ENCODE results near the gene CMTR1. TPM values are rescaled to one million over a fixed set of nuclear protein-coding genes. Genes with fewer than 3 reads are reported as not detected.

CMTR1 gene
- total and polyA plus RNA-seq, 10 of the 15 experiments (the other 5 are each of a cell fraction or from before 2014, with no cell fraction given), result 2.7 to 67.0 (median 46.2) TPM

GRCh38 chr6:37516076-37516919 lies 83.3 kb downstream of the CMTR1 start (continued):
- no peak for TF ChIP-seq CEBPZ (IDR thresholded peaks at IDR 0.05; ENCODE audit: low read depth, low read length)
- TF ChIP-seq USF1 (IDR thresholded peaks at IDR 0.05; ENCODE audit: borderline replicate concordance, extremely low read length, insufficient read depth, low read depth, low read length), result peak; percentile 92
- no peak for TF ChIP-seq TCF7 (IDR thresholded peaks at IDR 0.05; ENCODE audit: borderline replicate concordance)
- no peak for TF ChIP-seq ESRRA (IDR thresholded peaks at IDR 0.05; ENCODE audit: low read length)
- no peak for TF ChIP-seq NRF1 (conservative IDR thresholded peaks at IDR 0.05; ENCODE audit: low read depth, low read length)
- 0 out of 3 replicates have a peak, but pooled peaks have one; percentile 10 for TF ChIP-seq POU2F2 (IDR thresholded peaks at IDR 0.05; ENCODE audit: borderline replicate concordance, low read depth, low read length)
- no peak for TF ChIP-seq YY1 (IDR thresholded peaks at IDR 0.05; ENCODE audit: low read depth, low read length)
- peak; percentile 53; the same call in 1 of the 2 replicates for TF ChIP-seq HDGF (IDR thresholded peaks at IDR 0.05)
- TF ChIP-seq NR2C2 (IDR thresholded peaks at IDR 0.05; ENCODE audit: borderline replicate concordance, control insufficient read depth, insufficient read length, low read depth), result no peak
- TF ChIP-seq ZBTB40 (IDR thresholded peaks at IDR 0.05; ENCODE audit: borderline replicate concordance), result 0 out of 2 replicates have a peak, but pooled peaks have one; percentile 1
- peak; percentile 37; the same call in 1 of the 2 replicates for TF ChIP-seq PKNOX1 (IDR thresholded peaks at IDR 0.05)
- TF ChIP-seq YBX1 (IDR thresholded peaks at IDR 0.05), result no peak
- TF ChIP-seq TCF12 (IDR thresholded peaks at IDR 0.05; ENCODE audit: low read depth, low read length), result no peak
- peak; percentile 50 for TF ChIP-seq FOXK2 (IDR thresholded peaks at IDR 0.05)
- 0 out of 2 replicates have a peak, but pooled peaks have one; percentile 5 for TF ChIP-seq BCL11A (IDR thresholded peaks at IDR 0.05; ENCODE audit: low read depth, low read length)
- peak; percentile 51 for TF ChIP-seq BCL3 (IDR thresholded peaks at IDR 0.05; ENCODE audit: borderline replicate concordance, insufficient read depth, low read depth, low read length, poor library complexity, severe bottlenecking)
- peak; percentile 91 for TF ChIP-seq RELA (IDR thresholded peaks at IDR 0.05; ENCODE audit: borderline replicate concordance, partially characterized antibody)
- TF ChIP-seq RUNX3 (IDR thresholded peaks at IDR 0.05; ENCODE audit: low read length), result 0 out of 2 replicates have a peak, but pooled peaks have one; percentile 12

Data from GM12878 (cell line).